ENCODE measurements around the gene LPCAT2.

Gene LPCAT2, protein sequence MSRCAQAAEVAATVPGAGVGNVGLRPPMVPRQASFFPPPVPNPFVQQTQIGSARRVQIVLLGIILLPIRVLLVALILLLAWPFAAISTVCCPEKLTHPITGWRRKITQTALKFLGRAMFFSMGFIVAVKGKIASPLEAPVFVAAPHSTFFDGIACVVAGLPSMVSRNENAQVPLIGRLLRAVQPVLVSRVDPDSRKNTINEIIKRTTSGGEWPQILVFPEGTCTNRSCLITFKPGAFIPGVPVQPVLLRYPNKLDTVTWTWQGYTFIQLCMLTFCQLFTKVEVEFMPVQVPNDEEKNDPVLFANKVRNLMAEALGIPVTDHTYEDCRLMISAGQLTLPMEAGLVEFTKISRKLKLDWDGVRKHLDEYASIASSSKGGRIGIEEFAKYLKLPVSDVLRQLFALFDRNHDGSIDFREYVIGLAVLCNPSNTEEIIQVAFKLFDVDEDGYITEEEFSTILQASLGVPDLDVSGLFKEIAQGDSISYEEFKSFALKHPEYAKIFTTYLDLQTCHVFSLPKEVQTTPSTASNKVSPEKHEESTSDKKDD

DNA sequence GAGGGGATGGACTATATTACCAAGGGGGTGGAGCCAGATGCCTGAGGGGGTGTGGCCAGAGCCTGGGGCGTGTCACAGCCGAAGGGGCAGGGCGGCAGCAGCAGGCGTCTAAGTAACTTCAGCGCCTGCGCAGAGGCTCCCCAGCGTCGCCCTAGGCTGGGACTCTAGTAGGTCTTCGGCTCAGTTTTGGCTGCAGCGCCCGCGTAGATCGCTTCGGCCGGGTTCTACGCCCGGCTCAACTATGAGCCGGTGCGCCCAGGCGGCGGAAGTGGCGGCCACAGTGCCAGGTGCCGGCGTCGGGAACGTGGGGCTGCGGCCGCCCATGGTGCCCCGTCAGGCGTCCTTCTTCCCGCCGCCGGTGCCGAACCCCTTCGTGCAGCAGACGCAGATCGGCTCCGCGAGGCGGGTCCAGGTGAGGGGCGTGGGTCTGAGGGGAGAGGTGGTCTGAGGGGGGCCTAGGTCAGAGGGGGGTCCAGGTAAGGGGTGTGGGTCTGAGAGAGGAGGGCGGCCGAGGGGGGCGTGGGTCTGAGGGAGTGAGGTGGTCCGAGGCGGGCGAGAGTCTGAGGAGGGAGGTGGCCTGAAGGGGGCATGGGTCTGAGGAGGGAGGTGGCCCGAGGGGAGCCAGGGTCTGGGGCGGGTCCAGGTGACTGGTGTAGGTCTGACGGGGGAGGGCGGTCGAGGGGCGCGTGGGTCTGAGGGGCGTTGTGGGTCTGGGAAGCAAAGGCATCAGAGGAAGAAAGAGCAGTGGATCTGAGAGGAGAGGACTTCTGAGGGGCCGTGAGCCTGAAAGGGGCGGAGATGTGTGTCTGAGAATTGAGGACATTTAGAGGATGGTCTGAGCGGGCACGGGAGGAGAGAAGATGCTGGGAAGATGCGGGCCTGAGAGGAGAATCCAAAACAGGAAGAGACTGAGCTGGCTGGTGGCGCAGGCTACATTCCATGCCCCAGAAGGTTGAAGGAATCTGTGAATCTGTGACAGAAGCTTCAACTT, at the start of gene LPCAT2:
Gene LPCAT2, plus strand, starts transcription at position 132 of the 991 bp plus-strand sequence. Its CDS starts 110 bp downstream, at position 242.
- no peak for DNase-seq (ENCODE audit: low read depth)

DNA sequence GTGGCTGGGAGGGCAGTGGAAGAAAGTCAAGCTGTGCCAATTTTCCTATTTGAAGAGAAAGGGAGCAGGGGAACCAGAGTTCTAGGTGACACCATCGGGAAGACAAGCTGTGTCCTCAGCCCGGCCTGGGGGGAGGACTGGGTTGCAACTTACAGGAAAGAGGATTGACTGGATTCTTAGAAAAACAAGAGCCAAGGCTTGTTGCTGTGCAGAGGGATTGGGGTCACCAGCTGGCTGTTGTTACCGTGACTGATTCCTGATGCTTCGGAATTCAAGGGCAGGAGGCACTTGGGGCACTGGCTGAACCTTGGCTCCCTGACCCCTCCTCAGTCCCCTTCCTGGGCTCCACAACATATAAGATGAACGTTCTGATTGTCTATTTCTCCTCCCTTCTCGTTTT, 46.6 kb upstream of the LPCAT2 start:
- DNase-seq (ENCODE audit: low read depth) = no peak

DNA sequence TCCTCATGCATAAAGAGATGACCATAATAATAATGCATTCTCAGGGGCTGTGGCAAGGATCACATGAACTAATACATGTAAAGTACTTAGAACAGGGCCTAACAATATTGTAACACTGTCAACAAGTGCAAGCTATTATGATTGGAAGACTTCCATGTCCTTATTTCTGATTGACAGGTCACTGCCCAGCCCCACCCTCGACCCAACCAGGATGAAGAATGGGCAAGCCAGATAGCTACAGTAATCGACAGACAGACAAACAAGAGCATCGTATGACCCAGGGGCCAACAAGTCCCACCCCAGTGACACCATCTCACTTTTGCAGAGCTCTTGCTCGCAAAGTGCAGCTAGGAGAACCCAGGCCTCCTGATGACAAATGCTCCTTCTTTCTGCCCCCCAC, 44.5 kb upstream of the LPCAT2 start:
- no peak for DNase-seq (ENCODE audit: low read depth)

DNA sequence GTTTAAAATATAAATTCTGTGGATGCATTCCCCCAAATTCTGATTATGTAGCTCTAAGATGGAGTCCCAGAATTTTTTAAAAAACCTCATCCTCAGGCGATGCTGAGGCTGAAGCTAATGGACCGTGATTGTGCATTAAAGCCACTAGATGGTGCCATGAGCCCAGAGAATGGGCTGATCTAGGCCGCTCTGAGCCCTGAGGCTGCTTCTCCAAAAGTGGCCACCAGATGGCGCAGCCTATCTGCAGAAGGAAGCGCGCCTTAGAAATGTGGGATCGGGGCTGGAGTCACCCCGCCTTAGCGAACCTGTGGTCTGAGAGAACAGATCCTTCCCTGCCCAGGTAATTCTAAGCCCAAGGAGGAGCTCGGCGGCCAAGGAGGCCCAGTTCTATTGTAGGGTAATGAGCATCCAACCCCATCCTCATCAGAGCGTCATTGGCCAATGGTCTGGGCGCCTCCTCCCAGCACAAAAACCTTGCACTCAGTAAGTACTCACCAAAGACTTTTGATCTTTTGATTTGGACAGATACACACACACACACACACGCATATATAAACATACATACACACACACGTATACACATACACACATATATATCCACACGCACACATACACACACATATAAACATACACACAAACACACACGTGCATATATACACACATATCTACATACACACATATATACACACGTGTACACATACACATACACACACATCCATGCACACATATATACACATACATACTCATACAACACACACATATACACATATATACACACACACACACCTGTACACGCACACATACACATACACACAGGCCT, 43.6 kb upstream of the LPCAT2 start:
- DNase-seq (ENCODE audit: low read depth) = peak; percentile 43

DNA sequence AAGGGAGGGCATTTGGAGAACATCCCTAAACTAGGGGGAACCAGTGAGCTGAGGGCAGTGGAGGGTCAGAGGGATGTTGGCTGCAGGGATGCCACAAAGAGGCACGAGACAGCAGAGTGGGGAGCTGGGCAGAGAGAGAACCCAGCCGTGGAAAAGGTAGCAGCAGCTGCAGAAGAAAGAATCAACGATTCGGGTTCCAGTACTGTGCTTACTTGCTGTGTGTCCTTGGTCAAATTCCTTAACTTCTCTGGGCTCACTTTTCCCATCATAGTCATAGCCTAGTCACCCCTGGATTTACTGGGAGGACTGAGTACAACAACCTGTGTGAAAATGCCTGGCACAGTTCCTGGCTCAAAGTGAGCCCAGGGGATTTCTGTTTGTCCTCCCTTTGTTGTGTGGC, 42.7 kb upstream of the LPCAT2 start:
- no peak for DNase-seq (ENCODE audit: low read depth)

DNA sequence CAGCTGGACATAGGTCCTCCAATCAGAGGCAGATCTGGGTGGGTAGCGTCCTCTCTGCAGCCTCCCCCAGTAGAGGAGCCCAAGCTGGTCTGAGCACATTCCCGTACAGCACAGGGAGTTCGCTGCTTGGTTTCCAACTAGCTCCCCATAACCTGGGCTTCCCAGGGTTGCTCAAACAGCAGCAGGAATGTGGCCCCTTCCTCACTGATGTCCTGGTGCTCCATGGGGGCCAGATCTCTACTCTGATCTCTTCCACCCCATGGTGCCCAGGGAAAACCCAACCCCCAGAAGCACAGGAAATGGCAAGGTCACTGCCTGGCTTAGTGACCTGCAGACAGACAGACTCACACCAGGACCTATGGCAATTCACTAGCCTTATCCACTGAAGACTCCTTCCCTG, 41.0 kb upstream of the LPCAT2 start:
- no peak for DNase-seq (ENCODE audit: low read depth)

DNA sequence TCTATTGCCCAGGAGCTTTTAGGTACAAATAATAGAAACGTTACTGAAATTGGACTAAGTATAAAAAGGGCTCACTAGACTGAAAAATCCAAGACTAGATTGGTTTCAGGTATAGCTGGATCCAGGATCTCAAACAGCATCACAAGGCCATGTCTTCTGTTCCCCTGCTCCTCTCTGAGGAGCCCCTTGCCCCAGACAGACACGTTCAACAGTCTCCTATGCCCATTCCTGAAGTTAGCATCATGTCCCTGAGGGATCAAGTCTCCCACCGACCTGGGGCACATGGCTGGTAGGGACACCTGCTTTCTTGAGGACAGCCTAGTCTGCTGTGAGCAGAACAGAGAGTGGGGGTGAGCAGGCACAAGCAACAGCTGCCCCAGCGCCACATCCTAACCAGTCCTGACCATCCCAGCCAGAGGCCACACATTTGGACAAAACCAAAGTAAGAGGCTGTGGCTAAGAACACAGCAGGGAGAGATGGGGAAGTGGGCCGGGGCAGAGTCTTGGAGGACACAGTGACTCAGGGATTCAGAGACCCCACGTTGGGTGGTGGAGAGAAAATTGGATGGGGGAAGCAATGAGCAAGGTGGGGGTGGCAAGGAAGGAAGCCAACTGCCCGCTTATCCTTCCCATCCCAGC, 40.4 kb upstream of the LPCAT2 start:
- no peak for DNase-seq (ENCODE audit: low read depth)

DNA sequence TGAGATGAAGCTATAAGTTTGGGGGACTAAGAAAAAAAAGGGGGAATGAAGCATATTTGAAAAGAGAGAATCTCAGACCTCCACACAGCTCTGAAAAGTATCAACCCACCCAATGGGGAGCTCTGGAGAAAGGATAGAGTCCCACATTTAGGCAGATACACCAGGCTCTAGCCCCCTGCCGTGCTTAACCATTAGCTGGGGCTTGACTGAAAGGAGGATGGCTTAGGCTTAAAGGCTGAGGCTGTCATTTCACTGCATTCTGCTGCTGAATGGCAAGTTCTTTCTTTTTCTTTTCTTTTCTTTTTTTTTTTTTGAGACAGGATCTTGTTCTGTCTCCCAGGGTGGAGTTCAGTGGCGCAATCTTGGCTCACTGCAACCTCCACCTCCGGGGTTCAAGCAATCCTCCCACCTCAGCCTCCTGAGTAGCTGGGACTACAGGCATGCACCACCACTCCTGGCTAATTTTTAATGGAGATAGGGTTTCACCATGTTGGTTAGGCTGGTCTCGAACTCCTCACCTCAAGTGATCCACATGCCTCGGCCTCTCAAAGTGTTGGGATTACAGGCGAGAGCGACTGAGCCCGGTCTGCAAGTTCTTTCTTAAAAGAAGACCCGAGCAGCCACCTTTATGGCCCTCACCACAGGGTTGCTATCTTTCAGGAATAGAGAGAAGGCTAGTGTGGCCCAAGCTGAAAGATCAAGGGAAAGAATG, 38.9 kb upstream of the LPCAT2 start:
- no peak for DNase-seq (ENCODE audit: low read depth)

DNA sequence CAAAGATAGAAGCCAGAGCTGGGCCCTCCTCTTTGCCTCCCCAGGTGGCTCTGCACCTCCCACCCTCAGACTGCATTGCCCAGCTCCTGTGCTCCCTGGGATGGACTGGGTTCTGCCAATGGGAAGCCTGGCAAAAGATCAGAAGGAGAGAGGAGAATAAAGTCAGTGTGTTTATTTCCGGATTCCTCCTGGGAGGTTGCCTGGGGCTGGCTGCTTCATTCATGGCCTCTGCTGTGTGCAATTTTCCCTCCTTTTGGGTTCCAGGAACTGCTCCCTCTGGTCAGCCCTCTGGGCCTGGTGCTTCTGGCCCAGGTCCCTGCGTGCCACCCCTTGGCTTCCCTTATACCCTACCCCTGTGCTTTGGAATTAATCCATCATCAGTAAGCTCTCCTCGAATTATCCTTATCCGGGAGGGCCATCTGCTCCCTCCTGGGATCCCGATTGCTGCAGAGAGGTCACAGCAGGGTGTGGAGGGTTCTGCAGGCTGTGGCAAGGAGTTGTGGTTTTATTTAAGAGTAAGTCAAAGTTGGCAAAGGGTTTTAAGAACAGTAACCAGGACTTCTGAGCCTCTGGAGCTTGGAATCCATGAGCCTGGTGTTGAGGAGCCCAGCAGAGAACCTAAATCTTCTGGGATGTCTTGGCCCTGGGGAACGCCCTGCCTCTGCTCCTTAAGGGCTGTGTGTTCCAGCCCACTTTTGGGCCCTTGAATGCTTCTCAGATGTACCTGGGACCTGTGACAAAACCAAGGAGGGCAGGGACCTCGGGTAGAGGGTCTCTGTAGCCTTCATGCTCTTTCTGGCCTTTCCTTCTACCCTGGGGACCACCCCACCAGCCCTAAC, 38.1 kb upstream of the LPCAT2 start:
- DNase-seq (ENCODE audit: low read depth) = no peak

DNA sequence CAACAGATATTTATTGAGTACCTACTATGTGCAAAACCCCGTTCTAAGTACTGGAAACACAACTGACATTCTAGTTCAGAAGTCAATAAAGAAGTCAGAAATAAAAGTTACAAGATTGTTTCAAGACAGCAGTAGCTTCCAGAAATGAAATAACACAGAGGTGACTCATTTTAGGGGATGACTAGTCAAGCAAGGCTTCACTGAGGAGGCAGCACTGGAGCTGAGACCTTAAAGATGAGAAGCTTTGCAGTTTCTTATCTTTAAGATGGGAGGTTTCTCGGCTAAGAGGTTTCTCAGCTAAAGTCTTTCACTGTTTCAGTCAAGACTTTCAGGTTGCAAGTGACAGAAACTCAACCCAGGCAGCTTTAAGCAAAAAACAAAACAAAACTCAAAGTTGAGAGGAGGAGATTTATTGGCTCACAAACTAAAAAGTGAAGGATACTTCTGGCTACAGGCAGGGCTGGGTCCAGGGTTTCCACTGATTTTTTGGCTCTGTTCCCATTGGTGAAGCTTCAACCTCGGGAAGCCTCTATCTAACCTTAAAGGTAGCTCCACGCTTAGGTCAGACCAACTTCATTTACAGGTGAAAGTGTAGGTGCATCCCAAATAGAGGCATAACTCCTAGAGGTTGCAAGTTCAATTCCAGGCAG, 37.3 kb upstream of the LPCAT2 start:
- DNase-seq (ENCODE audit: low read depth) = no peak

DNA sequence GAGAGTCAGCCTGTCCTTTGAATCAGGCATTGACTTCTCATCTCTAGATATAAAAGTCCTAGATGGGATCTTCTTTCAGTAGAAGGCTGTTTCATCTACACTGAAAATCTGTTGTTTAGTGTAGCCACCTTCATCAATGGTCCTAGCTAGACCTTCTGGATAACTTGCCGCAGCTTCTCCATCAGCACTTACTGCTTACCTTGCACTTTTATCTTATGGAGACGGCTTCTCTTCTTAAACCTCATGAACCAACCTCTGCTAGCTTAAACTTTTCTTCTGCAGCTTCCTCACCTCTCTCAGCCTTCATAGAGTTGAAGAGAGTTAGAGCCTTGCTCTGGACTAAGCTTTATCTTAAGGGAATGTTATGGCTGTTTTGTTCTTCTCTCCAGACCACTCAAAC, 35.3 kb upstream of the LPCAT2 start:
- no peak for DNase-seq (ENCODE audit: low read depth)

DNA sequence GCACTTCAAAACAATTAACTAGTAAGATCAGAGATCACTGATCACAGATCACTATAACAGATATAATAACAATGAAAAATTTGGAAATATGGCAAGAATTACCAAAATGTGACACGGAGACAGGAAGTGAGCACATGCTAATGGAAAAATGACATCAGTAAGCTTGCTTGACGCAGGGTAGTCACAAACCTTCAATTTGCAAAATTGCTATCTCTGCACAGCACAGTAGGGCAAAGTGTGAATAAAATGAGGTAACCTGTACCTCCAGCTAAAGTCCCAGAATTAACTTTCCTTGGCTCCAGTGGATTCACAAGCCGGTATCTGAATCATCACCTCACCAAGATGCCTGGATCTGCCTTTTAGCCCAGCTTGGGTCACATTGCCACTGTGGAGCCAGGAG, 34.1 kb upstream of the LPCAT2 start:
- no peak for DNase-seq (ENCODE audit: low read depth)

DNA sequence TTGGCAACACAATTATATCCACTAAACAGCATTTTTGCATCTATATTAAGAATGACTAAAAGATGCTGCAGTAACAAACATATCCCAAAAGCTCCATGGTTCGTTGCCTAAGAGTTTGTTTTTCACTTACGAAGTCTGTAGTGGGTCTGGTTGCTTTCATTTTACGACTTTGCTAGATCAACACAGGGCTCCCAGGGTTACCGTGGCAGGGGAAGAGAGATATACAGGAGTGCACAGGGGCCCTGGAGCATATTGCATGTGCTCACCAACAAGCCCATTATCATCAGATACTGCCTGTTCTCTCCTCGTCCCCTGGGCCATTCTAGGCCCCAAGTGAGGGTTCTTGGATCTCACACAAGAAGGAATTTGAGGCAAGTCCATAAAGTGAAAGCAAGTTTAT, 33.0 kb upstream of the LPCAT2 start:
- no peak for DNase-seq (ENCODE audit: low read depth)

DNA sequence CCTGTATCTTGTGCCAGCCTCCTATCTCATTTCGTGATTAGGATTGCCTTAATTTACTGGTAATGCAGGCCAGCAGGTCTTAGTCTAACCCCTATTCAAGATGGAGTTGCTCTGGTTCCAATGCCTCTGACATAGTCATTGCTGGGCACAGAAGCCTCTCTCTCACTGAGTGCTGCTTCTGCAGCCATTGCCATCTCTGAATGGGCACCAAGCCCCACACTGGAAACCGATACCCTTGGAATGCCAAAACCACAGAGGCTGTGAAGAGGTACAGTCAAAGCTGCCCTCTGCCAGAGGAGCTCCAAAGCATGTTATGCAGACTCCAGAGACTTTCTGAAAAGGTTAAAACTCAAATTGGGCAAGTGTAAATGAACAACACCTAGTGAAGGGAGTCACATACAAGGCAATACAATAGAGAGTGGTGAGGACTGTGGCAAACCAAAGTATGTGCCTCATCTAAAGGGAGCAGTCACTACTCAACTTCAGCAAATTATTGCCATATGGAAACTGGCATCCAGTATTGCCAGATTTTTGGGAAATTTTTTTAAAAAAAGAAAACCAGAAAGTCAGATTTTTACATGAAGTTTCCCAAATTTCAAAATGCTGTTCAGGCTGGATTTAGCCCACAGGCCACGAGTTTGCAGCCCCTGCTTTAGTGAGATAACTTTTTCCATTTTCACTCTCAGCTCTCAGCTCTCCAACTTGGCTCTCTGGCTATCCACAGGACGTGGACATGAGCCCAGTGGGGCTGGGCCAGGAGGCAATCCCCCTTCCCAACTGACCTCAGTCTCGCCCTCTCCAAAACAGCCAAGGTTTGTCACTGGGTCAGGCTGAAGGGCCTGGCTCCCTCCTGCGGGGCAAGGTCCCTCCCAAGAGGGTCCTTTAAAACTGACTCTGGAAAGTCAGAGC, 32.0 kb upstream of the LPCAT2 start:
- DNase-seq (ENCODE audit: low read depth) = no peak

DNA sequence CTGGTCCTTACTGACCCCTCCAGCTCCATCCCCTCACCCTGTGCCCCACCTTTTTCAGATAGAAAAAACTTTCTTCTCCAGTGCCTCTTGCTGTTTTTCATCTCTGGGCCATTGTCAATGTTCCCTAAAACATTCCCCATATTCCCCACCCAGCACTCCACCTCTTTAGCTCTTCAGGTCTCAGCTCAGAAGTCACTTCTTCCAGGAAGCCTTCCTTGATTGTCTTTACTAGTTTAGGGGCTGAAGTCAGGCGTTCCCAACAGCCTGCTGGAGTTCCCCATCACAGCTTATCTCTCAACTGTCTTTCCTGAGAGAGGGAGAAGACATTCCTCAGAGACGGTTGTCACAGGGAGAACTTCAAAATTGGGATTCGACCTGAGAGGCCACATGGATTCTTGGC, 31.1 kb upstream of the LPCAT2 start:
- DNase-seq (ENCODE audit: low read depth) = no peak

DNA sequence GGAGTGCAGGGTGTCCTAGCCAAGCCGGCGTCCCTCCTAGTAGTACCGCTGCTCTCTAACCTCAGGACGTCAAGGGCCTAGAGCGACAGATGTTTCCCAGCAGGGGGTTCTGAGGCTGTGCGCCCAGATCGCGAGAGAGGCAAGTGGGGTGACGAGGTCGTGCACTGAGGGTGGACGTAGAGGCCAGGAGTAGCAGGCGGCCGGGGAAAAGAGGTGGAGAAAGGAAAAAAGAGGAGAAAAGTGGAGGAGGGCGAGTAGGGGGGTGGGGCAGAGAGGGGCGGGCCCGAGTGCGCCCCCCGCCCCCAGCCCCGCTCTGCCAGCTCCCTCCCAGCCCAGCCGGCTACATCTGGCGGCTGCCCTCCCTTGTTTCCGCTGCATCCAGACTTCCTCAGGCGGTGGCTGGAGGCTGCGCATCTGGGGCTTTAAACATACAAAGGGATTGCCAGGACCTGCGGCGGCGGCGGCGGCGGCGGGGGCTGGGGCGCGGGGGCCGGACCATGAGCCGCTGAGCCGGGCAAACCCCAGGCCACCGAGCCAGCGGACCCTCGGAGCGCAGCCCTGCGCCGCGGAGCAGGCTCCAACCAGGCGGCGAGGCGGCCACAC, 29.9 kb upstream of the LPCAT2 start, which contains the start of gene MMP2:
Gene MMP2, plus strand, starts transcription at position 372 of the 603 bp plus-strand sequence. CDS start 282 bp downstream, outside the sequence.
- no peak for DNase-seq (ENCODE audit: low read depth)

DNA sequence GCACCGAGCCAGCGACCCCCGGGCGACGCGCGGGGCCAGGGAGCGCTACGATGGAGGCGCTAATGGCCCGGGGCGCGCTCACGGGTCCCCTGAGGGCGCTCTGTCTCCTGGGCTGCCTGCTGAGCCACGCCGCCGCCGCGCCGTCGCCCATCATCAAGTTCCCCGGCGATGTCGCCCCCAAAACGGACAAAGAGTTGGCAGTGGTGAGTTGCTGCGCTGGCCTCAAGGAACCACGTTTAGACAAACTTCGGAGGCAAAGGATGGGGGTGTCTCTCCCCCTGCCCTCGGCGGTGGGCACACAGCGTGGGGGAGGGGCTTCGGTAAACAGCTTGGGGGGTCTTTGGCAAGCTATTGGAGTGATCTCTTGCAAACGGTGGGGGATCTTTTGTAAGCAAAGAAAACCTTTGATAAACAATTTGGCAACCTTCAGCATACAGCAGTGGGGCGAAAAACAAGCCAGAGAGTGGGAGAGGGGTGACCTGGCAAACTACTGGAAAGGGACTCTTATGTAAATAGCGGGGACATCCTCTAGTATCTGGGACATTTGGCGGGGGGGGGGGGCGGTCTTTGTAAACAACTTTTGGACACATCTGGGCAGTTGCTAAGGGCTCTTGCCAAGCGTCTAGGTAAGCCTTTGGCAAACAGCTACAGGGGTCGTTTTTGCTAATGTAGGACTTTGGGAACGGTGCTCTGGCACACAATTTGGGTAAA, 29.3 kb upstream of the LPCAT2 start:
- no peak for DNase-seq (ENCODE audit: low read depth)

Measured in stimulated activated CD8-positive, alpha-beta memory T cell treated with anti-CD3 and anti-CD28 coated beads, Interleukin-12 subunit alpha, Interleukin-12 subunit beta, amount 100 ng/mL, for 4 hours (primary cell).